HG03571 (cell line): ENCODE results near the gene KCNQ1.

Experiments
- ATAC-seq: cut with Tn5 transposase; IDR thresholded peaks from one replicate; pipeline ENCODE4 v1.9.1; 2021; ENCODE audit not compliant: unreplicated experiment

KCNQ1 gene

DNA sequence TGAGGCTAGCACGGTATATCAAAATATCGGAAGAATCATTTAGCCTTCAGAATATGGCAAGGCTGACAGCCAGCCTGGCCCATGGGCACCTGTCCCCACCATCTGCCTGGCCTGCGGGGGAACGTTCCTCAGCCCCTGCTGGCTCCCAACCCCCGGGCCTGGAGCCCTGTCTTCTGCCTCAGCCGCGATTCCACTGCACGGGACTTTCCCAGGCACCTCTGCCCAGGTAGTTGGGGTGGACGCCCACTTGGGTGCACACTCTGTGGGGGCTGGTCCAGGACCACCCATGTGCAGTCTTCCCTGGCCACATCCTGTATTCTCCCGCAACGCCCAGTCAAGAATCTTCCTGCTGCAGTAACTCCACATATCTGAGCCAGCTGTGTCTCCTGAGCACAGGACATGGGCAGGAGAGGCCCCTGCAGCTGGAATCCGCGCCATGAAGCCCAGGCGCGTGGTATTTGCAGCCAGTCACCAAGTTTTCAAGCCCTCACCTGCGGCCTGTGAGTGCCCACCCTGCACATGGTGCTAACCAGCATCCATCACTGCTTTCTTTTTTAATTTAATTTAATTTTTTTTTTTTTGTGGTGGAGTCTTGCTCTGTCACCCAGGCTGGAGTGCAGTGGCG lies 77.9 kb downstream of the KCNQ1 start:
- no peak for ATAC-seq

DNA sequence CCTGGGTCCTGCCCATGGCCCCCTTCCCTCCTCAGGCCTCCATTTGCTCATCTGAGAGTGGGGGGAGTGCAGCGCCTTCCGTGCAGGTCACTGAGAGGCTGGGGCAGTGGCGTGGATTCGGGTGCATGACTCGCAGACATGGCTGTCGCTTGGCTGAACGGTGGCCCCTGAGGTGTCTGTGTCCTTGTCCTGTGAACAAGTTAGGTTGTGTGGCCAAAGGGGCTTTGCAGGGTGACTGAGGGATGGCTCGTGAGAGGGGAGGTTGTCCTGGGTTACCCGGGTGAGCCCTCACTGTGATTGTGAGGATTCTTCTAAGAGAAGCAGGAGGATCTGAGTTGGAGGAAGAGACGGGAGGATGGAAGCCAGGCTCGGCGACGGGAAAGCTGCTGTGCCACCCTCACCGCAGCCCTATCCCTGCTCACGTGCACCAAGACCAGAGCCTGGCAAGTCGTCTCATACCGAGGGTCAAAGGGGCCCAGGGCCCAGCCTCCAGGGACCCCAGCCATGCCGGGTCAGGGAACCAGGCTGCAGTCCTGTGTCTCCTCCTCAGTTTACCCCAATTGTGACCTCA lies 79.1 kb downstream of the KCNQ1 start:
- ATAC-seq = no peak

DNA sequence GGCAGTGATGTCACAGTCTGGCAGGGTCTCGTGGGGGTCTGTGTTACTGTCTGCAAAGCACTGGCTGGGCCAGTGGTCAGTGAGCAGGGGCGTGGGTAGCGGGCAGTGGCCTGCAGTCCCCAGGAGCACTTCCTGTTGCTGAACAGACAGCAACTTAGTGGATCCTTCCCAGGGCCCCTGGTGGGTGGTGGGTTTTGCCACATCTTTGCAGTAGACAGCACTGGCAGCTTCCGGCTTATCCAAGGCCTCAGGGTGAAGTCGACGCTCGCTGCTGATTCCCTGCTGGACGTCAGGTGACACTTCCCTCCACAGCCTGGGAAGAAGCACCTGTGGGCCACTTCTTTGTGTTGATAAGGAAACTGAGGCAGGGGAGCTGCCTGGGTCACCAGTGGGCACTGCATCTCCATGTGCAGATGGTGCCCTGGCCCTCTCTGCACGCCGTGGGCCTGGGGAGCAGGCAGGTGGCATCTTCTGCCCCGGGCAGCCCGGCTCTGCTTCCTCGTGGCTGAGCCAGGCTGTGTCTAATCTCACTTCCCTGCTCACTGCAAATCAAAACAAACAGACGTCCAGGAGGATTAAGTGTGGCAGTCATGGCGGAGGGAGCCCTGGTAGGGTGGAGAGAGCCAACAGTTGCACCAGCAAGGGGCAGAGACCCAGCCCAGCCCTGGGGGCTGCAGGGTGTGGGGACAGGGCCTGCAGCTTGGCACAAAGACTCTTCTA lies 79.8 kb downstream of the KCNQ1 start:
- ATAC-seq = no peak

DNA sequence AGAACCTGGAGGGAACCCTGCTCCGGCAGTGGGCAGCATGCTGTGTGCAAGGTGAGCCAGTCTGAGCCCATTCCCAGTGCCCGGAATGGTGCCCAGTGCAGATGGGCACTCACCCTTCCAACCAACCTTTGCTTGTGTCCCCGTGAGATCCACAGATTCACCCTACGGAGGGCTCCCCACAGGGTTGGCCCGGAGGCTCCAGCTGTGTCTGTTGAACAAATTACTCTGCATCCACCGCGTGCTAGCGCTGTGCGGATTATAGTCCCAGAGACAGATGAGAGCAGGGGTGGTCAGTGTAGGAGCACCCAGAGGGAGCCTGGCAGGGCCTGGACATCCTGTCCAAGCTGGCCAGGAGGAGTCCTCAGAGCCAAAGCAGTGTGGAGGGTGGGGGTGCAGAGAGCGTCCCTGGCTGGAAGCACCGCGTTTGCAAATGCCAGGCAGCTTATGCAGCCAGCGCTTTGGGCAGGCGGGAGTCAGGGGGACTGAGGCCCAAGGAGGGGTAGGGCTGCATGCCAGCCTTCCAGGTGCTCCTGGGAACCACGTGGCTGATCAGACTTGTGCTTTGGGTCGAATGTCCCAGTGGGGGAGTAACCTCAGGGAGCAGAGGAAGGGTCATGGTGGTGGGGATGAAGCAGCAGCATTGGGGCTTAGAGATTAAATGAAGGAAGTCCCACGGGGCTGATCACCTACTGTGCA lies 80.5 kb downstream of the KCNQ1 start:
- no peak for ATAC-seq

DNA sequence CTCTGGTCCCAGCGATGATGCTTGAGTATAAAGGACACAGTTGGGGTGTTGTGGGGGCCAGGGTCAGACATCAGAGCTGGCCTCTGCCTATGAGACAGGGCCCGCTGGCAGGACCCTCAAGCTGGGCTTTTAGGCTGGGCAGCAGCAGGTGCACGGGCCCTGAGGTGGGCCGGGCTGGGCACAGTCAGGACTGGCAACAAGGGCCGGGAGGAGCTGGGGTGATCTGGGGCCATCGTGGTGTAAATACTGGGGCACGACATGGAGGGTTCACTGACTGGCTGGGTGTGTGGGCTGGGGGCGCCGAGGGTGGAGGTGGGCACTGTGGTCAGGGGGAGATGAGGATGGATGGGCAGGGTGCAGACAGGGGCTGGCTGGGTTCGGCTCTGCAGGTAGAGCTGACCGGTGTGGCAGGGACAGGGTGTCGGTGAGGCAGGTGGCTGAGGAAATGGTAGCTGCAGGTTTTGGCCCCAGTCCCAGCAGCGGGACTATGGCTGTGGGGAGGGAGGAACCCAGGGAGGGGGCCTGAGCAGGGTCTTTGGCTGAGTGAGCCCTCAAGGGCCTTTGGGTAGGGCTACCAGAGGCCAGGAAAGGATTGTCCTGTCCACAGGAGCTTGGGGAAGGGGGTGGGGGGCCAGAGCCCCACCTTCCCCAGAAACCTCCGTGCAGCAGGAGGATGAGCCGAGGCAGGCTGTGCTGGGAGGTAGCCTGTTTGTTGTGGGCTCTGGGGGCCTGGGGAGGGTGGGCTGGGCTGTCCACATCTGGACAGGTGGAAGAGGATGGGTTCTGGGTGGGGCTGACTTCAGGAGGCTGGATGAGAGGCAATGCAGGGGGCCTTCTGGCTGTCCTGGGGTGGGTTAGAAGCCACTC lies 81.4 kb downstream of the KCNQ1 start:
- no peak for ATAC-seq

DNA sequence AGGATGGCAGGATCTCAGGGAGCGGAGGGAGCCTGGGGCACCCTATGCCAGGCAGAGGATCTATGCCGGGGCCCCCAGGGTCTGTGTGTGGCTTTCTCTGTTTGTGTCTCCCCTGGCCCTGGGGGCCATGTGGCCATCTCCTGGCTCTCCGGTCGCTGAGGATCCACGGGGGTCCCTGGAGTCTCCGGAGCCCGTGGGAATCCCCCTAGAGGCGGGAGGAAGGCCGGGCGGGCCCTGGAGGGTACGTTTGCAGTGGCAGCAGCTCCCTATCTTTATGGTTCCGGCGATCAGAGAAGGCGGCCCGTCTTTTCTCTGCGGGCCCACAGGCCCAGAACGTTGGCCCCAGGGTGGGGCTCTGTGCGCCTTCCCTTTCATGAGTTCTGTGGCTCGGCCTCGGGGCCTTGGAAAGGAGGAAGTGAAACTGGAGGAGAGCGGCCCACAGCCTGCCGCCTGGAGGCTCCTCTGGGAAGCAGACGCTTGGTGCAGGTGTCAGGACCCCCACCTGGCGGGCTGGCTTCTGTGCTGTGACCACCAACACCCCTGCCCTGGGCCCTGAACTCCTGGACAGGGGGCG lies 82.1 kb downstream of the KCNQ1 start:
- peak; percentile 73 for ATAC-seq

DNA sequence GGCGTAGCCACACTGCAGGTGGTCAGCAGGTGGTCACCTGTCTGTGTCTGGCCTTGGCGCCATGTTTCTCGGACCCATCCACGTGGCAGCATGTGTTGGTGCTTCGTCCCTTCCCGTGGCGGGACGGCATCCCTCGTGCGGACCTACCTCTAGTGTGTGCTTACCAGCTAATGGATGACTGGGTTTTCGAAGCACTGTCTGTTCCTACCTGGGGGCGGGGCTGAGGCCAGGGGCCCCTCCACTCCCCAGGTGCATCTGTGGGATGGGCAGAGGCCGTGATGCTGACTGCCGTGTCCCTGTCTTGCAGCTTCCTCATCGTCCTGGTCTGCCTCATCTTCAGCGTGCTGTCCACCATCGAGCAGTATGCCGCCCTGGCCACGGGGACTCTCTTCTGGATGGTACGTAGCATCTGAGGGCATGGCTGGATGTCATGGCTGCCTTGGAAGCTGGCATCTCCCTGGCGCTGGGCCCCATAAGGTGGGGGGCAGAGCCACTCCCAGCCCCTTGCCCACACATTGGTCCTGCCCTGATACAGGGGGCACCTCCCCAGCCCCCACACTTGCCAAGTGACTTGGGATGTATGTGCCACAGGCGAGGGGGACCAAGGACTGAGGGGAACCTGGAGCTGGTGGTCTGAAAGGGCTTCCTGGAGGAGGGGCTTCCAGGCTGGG lies 82.9 kb downstream of the KCNQ1 start:
- no peak for ATAC-seq

DNA sequence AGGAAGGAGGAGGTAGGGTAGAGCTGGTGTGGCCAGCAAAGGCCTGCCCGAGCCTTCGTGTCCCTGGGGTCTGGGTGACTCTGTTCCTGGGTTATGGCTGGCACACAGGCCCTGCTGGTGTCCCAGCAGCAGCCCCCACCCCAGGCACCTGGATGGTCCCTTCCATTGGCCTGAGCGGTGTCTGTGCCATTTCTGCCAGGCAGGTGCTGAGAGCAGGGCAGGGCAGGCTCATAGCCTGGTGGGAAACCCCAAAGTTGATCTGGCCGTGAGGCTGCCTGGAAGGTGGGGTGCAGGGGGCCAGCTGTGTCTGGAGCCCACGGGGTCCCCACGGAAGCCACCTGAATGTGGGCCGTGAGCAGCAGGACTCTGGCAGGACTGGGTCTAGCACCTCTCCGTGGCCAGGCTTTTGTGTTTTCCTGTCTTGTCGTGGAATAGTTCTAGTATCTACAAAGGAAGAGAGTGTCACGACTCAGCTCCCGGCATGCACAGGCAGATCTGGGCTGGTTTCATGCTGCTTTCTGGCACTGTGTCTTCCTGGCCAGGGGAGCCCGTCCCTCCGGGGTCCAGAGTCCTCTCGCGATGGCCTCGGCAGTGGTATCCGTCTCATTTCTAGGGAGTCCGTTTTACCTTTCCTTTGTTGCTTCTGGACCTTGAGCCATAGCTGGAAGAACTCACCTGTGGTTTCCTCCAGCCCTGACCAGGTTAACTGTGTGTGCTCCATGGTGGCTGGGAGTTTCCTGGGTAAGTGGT lies 83.7 kb downstream of the KCNQ1 start:
- ATAC-seq = no peak

DNA sequence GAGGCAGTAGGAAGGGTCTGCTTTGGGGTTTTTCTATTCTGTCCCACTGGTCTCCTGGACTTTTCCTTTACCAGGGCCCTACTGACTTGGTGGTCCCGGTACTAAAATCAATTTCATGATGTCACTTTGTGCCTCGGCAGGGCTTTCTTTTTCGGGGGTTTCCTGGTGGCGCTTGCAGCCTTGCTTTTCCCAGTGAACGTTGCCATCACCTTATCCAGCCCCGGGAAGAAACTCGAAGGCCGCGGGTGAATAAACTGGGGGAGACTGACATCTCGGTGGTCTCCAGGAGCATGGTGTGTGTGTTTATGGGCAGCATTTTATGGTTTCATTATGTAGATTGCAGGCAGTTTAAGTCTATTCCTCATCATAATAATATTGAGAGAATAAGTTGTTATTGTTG lies 84.4 kb downstream of the KCNQ1 start:
- ATAC-seq = no peak

DNA sequence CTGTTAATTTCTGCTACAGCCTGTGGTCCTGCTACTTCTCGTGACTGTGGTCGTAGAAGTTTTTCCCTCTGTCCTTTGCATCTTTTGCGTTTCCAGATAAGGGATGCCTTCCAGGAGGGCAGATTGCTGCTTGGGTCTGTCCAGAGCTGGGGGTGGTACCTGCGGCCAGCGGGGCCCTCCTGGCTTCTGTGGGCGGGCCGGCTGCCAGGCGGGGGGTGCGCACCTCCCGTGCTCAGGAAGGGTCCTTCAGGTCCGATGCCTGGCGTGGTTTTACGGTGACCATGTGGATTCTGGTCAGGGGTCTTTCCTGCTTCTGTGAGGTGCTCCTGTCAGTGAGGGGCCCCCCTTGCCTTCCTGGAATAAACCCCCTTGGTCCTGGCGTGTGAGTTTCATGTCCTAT lies 84.8 kb downstream of the KCNQ1 start:
- ATAC-seq = no peak

DNA sequence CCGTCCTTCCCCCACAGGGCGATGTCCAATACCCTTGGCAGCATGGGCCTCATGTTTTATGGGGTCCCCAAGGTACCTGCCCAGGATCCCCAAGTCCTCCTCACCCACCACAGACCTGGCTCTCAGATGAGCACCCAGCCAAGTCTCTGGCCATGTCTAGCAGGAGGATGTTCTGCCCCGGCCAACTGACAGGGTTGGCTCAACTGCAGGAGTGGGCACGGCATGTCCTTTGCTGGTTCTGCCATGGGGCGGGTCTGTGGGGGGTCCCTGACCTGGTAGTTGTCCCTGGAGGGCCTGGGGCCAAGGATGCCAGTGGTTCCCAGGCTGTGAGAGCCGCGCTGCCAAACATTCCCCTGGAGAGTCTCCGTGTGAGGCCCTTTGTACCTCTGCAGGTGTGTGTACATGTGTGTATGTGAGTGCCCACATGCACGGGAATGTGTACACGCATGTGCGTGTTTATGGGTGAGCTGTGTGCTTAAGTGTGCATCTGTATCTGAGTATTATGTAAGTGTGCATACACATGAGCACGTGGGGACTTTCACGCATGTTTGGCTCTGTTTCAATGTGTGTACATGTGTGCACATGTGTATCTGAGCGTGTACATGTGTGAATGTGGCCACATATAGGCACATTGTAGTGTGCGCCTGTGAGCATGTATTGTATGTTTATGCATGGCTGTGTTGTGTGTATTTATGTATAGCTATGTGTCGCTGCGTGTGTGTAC lies 85.5 kb downstream of the KCNQ1 start:
- no peak for ATAC-seq

DNA sequence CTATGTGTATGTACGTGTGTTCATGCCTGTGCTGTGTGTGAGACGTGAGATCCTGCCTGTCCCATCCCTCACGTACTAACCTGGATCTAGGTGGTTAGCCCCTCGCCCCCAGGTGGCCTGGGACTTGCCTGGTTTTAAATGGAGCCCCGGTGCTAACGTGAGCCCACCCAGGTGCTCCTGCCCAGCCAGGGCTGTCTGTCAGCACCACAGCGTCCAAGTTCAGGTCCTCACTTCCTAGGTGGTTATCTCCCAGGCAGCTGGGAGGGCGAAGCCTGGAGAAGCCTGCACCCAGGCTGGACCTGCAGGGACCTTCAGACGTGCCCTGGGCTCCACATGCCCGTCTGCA lies 86.0 kb downstream of the KCNQ1 start:
- ATAC-seq = no peak

DNA sequence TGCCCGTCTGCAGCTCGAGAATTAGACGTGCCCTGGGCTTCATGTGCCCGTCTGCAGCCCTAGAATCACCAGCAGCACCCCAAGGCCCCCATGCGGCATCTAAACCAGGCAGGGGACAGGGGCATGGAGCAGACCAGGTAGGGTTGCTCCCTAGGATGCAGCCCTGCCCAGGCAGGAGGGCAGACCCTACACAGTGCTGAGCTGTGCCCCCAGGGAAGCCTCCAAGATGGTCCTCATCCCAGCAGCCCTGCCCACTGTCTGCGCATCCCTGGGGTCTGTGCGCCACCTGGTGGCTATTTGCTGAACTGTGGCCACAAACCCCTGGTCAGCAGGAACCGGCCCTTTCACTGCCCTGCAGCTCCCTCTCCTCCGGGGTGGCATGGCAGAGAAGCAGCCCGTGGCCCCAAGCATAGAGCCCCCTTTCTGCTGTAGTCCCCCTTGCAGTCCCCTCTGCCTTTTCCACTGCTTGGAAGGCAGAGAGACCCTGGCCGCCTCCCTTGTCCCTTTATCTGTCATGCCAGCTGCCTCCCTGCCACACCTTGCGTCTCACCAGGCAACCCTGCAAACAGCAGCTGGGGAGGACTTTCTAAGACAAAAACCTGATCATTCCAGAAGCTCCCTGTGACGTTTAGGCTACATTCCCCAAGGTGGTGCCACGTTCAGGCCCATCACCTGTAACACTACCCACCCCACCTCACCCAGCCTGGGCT lies 86.6 kb downstream of the KCNQ1 start:
- ATAC-seq = no peak

DNA sequence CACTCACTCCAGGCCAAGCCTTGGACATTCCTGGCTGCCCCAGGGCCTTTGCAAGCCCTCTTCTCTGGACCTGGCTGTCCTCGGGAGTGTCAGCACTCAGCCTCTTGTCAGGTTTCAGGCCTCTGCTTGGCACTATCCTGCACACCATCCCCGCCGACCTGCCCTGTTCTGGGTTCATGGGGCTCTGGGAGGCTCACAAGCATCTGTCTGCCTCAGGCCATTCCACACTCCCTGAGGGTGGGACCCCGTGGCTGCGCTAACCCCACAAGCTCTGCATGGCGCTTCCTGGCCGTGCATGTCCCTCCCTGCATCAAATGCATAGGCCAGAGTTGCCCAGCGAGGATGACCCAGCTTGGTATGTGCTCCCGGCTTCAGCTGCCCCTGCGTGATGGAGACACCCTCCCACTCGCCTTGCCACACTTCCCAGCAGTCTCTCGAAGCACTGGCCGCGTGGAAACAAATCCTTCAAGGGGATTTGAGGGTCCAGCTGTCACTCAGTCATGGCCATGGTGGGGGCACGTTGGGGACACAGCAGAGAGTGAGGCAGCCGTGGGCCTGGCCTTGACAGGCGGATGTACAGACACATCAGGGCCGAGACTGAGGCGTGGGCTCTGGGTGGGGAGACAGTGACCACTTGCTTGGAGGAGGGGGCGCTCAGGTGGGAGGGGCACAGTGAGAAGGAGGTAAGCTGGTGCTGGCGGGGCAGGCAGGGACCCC lies 87.3 kb downstream of the KCNQ1 start:
- ATAC-seq = no peak

DNA sequence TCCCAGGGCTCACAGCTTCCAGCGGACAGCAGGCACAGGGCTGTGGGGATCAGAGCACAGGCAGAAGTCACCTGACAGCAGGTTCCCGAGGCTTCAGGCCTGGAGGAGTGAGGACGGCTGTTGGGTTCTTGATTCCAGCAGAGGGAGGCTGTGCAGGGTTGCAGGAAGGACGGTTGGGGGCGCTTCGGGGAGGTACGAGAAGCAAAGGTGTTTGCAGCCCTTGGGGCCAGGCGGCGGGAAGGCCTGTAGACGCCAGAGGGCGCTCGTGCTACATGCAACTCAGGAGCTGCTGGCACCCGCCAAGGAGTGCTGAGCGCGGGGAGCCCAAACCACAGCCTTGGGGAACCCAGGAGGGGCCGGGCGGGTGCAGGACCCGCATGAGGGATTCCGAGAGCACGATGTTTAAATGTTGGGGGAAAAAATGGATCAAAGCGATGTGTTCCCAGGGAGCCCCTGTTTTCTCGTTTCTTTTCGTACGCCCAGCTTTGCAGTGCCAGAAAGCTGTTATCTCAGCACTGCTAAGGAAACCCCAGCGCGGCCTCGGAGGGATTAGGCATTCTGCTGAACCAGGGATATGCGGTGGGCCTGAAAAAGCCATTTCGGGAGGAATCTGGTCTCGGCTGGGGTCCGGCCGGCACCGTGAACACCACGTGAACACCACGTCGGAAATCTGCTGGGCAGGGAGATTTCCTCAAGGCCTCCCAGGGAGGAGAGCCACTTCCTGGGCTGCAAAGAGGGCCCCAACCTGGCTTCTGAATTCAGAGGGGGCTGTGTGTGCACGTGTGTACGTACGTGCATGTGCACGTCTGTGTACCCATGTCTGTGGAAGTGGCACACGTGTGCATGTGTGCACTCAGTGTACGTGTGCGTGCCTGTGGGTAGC lies 88.1 kb downstream of the KCNQ1 start:
- peak; percentile 65 for ATAC-seq

DNA sequence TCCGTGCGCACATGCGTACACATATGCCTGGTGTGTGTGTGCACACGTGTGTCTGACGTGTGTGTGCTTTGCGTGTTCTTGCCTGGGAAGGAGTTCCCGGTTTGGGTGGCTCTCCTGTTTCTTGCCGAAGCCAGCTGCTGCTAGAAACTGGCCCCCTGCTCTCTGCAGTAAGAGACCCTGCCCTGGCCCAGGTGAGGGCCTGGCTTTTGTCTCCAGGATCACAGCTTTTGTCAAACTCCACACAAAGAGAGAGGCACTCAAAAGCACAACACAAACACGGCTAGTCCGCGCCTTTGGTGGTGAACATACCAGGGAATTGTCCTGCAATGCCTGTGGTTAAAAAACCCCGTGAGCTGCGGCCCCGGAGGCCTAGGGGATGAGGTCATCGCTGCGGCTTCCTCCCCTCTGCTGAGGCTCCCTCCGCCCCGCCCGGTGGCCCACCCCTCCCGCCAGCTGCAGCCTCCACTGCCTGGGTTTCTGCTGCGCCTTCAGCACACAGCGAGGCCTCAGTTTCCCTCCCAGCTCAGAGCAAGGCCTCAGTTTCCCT lies 88.9 kb downstream of the KCNQ1 start:
- ATAC-seq = no peak
